Measurements from ENCODE around the gene C1orf198.

C1orf198 gene

GRCh38 chr1:230828421-230828820 lies 39.9 kb downstream of the C1orf198 start:
- no peak for FAIRE-seq

- FAIRE-seq = no peak
These were observed 40.5 kb downstream of the C1orf198 start for GRCh38 chr1:230827801-230828200.

- FAIRE-seq = no peak
These were observed 41.1 kb downstream of the C1orf198 start for GRCh38 chr1:230827081-230827681.

- FAIRE-seq = no peak
These were observed 42.0 kb downstream of the C1orf198 start for GRCh38 chr1:230826166-230826875.

GRCh38 chr1:230825761-230826160 lies 42.6 kb downstream of the C1orf198 start:
- FAIRE-seq = no peak

- no peak for FAIRE-seq
These were observed 43.2 kb downstream of the C1orf198 start for GRCh38 chr1:230824919-230825721.

- no peak for FAIRE-seq
These were observed 43.8 kb downstream of the C1orf198 start for GRCh38 chr1:230824551-230824918.

GRCh38 chr1:230823931-230824381 lies 44.4 kb downstream of the C1orf198 start:
- no peak for FAIRE-seq

- no peak for FAIRE-seq
These were observed 44.9 kb downstream of the C1orf198 start for GRCh38 chr1:230823426-230823825.

GRCh38 chr1:230822092-230822581 lies 46.2 kb downstream of the C1orf198 start:
- no peak for FAIRE-seq

- no peak for FAIRE-seq
These were observed 47.0 kb downstream of the C1orf198 start for GRCh38 chr1:230821346-230821745.

- FAIRE-seq = no peak
These were observed 47.8 kb downstream of the C1orf198 start for GRCh38 chr1:230820568-230820967.

GRCh38 chr1:230819976-230820375 lies 48.3 kb downstream of the C1orf198 start:
- no peak for FAIRE-seq

- FAIRE-seq = no peak
These were observed 49.4 kb downstream of the C1orf198 start for GRCh38 chr1:230818901-230819300.

GRCh38 chr1:230818367-230818766 lies 50.0 kb downstream of the C1orf198 start:
- FAIRE-seq = no peak

- no peak for FAIRE-seq
These were observed 52.3 kb downstream of the C1orf198 start for GRCh38 chr1:230816018-230816417.

- FAIRE-seq = no peak
These were observed 53.2 kb downstream of the C1orf198 start for GRCh38 chr1:230814949-230815692.

- FAIRE-seq = no peak
These were observed 55.8 kb downstream of the C1orf198 start for GRCh38 chr1:230812568-230812967.

- FAIRE-seq = no peak
These were observed 58.9 kb downstream of the C1orf198 start for GRCh38 chr1:230809256-230809990.

GRCh38 chr1:230808281-230808872 lies 59.9 kb downstream of the C1orf198 start:
- FAIRE-seq = no peak

- FAIRE-seq = no peak
These were observed 60.6 kb downstream of the C1orf198 start for GRCh38 chr1:230807561-230808280.
